GM12865 (cell line): ENCODE results near the gene PRAMEF14.
A peak's percentile ranks its signal among the peaks of the same experiment; 100 is the strongest.
"Not testable (repeated sequence)": the region's sequence is repeated elsewhere in the genome, so short reads cannot be mapped to it uniquely, and the experiment has no call there.

Experiments
- DNase-seq: peaks from one replicate; pipeline ENCODE4 v3.0.0; 2010; ENCODE audit warnings: low read depth
- H3K4me3 ChIP-seq: 2 replicates; pipeline ENCODE4 v1.5.1; 2011; ENCODE audit warnings: mild to moderate bottlenecking, low read depth, low read length, control low read depth
- TF ChIP-seq, protein P1 (sequence below): IDR thresholded peaks from 2 replicates; pipeline ENCODE4 v1.5.1; 2011; ENCODE audit warnings: low read length, control low read depth, low read depth, inconsistent platforms; ENCODE audit not compliant: insufficient read depth; ENCODE audit errors: missing control alignments

Gene PRAMEF14, protein sequence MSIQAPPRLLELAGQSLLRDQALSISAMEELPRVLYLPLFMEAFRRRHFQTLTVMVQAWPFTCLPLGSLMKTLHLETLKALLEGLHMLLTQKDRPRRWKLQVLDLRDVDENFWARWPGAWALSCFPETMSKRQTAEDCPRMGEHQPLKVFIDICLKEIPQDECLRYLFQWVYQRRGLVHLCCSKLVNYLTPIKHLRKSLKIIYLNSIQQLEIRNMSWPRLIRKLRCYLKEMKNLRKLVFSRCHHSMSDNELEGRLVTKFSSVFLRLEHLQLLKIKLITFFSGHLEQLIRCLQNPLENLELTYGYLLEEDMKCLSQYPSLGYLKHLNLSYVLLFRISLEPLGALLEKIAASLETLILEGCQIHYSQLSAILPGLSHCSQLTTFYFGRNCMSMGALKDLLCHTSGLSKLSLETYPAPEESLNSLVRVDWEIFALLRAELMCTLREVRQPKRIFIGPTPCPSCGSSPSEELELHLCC

GRCh38 chr1:13347034-13347433 is at the start of gene PRAMEF14:
PRAMEF14 (minus strand) TSS chr1:13347134; CDS start chr1:13345314, 1,820 bp downstream.
- H3K4me3 ChIP-seq, DNase-seq: not testable (repeated sequence)

DNA sequence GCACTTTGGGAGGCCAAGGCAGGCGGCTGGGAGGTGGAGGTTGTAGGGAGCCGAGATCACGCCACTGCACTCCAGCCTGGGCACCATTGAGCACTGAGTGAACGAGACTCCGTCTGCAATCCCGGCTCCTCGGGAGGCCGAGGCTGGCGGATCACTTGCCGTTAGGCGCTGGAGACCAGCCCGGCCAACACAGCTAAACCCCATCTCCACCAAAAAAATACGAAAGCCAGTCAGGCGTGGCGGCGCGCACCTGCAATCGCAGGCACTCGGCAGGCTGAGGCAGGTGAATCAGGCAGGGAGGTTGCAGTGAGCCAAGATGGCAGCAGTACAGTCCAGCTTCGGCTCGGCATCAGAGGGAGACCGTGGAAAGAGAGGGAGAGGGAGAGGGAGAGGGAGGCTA is 48.4 kb upstream of the PRAMEF14 start:
- not testable (repeated sequence) for H3K4me3 ChIP-seq

GRCh38 chr1:13394761-13395160 is 47.8 kb upstream of the PRAMEF14 start:
- not testable (repeated sequence) for H3K4me3 ChIP-seq, DNase-seq

More for the DNA sequence above, 48.4 kb upstream of the PRAMEF14 start:
- DNase-seq: not testable (repeated sequence)

GRCh38 chr1:13393004-13393403 is 46.1 kb upstream of the PRAMEF14 start:
- not testable (repeated sequence) for DNase-seq, H3K4me3 ChIP-seq

DNA sequence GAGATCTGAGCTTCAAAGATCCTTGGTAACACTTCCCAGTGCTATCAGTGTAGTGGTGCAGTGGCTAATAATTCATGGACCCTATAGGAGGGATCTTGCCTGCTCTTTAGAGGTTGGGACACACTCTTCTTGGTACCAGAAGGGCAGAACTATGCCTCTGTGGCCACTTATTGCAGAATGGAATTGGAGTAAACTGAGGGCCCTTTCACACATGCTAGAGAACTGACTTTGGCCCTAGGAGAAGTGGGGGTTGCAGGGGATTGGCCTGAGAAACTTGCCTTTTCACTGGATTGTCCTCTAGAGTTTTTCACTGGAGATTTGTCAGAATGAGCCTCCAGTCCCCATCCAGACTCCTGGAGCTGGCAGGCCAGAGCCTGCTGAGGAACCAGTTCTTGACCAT is 42.4 kb upstream of the PRAMEF14 start, which contains the start of gene PRAMEF17:
TSS of gene PRAMEF17 (plus strand) at position 301 of the 400 bp plus-strand sequence. CDS start at position 327, 26 bp downstream.
- not testable (repeated sequence) for DNase-seq, H3K4me3 ChIP-seq

DNA sequence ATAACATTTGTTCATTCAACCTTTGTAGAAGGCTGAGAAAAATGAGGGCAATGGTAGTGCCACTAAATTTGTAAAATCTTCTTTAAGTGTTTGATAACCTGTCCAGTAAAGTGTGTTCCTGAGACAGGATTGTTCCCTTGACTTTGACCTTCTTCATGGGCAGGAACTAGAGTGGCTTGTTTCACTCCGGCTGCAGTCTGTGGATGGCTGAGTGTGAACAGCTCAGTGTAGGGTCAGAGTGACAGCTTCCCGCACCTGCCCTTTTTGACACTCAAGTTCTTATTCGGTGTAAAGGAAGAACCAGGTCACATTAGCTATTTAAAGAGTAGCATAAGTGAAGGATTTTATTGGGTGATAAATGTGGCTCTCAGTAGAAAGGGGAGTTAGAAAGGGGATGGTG is 33.4 kb upstream of the PRAMEF14 start:
- H3K4me3 ChIP-seq, DNase-seq: not testable (repeated sequence)

DNA sequence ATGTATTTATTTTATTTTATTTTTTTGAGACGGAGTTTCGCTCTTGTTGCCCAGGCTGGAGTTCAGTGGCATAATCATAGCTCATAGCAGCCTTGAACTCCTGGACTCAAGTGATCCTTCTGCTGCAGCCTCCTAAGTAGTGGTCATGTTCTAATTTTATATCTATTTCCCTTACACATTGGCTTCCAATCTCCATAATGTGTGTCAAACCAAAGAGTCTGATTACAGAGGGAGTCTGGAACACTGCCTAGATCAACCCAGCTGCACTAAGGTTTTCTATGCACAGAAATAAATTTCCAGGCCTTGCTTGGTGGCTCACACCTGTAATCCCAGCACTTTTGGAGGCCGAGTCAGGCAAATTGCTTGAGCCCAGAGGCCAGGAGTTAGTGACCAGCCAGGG is 32.0 kb upstream of the PRAMEF14 start:
- not testable (repeated sequence) for DNase-seq, H3K4me3 ChIP-seq

DNA sequence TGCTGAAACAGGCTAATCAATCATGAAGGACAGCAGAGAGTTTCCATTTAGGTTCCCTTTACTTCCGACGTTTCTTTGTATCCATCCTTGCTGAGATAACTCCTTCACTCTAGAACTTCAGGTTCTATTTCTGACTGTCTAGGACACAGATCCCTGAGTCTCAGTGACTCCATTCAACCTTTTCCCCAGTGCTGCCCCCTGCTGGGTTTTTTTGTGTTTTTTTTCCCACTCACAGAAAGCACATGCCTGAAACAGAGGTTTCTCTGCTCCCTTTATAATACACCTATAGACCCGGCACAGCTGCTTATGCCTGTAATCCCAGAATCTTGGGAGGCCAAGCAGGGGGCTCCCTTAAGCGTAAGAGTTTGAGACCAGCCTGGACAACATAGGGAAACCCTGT is 21.6 kb upstream of the PRAMEF14 start:
- peak; percentile 5 for DNase-seq
- H3K4me3 ChIP-seq: not testable (repeated sequence)
- TF ChIP-seq, protein P1, sequence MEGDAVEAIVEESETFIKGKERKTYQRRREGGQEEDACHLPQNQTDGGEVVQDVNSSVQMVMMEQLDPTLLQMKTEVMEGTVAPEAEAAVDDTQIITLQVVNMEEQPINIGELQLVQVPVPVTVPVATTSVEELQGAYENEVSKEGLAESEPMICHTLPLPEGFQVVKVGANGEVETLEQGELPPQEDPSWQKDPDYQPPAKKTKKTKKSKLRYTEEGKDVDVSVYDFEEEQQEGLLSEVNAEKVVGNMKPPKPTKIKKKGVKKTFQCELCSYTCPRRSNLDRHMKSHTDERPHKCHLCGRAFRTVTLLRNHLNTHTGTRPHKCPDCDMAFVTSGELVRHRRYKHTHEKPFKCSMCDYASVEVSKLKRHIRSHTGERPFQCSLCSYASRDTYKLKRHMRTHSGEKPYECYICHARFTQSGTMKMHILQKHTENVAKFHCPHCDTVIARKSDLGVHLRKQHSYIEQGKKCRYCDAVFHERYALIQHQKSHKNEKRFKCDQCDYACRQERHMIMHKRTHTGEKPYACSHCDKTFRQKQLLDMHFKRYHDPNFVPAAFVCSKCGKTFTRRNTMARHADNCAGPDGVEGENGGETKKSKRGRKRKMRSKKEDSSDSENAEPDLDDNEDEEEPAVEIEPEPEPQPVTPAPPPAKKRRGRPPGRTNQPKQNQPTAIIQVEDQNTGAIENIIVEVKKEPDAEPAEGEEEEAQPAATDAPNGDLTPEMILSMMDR: peak; percentile 20

GRCh38 chr1:13366536-13366935 is 19.6 kb upstream of the PRAMEF14 start:
- DNase-seq, H3K4me3 ChIP-seq: not testable (repeated sequence)

- not testable (repeated sequence) for DNase-seq, H3K4me3 ChIP-seq
Observed at GRCh38 chr1:13364928-13365327, 18.0 kb upstream of the PRAMEF14 start.

GRCh38 chr1:13362364-13362763 is 15.4 kb upstream of the PRAMEF14 start:
- not testable (repeated sequence) for H3K4me3 ChIP-seq, DNase-seq

- TF ChIP-seq, protein P1: peak; percentile 37
- not testable (repeated sequence) for H3K4me3 ChIP-seq
- DNase-seq: peak; percentile 73
Observed at GRCh38 chr1:13356774-13357173, 9.8 kb upstream of the PRAMEF14 start.

DNA sequence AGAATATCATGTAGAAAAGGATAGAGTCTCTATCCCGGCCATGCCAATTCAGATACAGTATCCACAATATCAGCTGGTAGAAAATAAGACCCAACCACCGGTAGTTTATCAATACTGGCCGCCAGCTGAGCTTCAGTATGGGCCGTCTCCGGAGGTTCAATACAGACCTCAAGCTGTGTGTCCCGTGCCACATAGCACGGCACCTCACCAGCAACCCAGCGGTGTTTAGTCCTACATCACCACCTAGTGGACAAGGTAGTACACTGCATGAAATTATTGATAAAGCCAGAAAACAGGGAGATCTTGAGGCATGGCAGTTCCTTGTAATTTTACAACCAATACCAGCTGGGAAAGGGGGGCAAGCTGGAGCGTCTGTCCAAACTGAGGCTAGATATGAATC is 7.5 kb upstream of the PRAMEF14 start:
- H3K4me3 ChIP-seq, DNase-seq: not testable (repeated sequence)

- H3K4me3 ChIP-seq, DNase-seq: not testable (repeated sequence)
Observed at GRCh38 chr1:13353476-13353875, 6.5 kb upstream of the PRAMEF14 start.

DNA sequence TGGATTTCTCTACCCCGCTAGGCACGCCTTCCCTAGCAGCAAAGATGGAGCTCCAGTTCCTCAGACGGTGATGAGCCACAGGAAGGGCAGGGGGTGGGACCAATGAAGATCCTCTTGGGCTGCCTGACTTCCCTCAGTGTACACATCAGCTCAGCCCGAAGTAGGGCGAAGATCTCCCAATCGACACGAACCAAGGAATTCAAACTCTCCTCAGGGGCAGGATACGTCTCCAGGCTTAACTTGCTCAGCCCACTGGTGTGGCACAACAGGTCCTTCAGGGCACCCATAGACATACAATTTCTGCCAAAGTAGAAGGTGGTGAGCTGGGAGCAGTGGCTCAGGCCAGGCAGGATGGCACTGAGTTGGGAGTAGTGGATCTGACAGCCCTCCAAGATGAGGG is 4.4 kb downstream of the PRAMEF14 start:
- not testable (repeated sequence) for DNase-seq

GRCh38 chr1:13315281-13315680 is 31.7 kb downstream of the PRAMEF14 start, which contains the start of gene PRAMEF15:
PRAMEF15 (plus strand) TSS chr1:13315581; CDS start chr1:13318408, 2,827 bp downstream.
- DNase-seq, H3K4me3 ChIP-seq: not testable (repeated sequence)

More for the DNA sequence above, 4.4 kb downstream of the PRAMEF14 start:
- H3K4me3 ChIP-seq: not testable (repeated sequence)

DNA sequence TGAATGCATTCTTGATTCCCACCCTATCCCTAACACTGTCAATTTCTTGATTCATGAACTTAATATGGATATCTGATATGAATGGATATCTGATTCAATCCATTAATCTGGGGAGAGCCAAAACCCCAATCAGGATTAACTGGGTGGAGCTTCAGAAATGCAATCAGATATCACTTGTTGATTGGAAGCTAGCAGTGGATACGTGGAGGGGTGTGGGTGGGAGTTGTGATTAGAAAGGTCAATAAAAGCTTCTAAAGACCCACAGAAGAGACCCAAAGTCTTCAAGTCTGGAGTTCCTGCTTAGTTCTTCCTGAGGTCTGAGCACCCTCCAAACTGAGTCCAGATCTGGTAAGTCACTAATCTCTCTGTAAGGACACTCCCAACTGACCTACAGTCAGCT is 43.7 kb downstream of the PRAMEF14 start, which contains the start of gene PRAMEF33:
TSS of gene PRAMEF33 (plus strand) at position 301 of the 400 bp plus-strand sequence. CDS start 2,416 bp downstream, outside the sequence.
- not testable (repeated sequence) for H3K4me3 ChIP-seq

More for the DNA sequence above, 43.7 kb downstream of the PRAMEF14 start, which contains the start of gene PRAMEF33:
- not testable (repeated sequence) for DNase-seq
